WTC11 (cell line): Measurements from ENCODE around the gene ACAD9. TPM values are rescaled to one million over a fixed set of nuclear protein-coding genes. Genes with fewer than 3 reads are reported as not detected.
A peak's percentile ranks its signal among the peaks of the same experiment; 100 is the strongest.

Experiments
- ATAC-seq: fragments of 200-7000 bp; cut with Tn5 transposase; 2 replicates; pipeline ENCODE4 v1.10.0; 2021; ENCODE audit warnings: mild to moderate bottlenecking, moderate library complexity
- CTCF ChIA-PET: fragments of 300-600 bp; sonication (Branson Sonifier 250); formaldehyde crosslinking; loops from one replicate; lab custom pipeline; 2021; ENCODE audit warnings: antibody characterized with exemption; lab: Charles Lee
- POLR2A ChIA-PET: fragments of 350-600 bp; sonication (Branson Sonifier 250); formaldehyde crosslinking; loops from one replicate; lab custom pipeline; 2021; ENCODE audit warnings: antibody characterized with exemption; lab: Charles Lee
- DNase-seq: peaks from one replicate; pipeline ENCODE4 v3.0.0; 2021; ENCODE audit warnings: low spot score
- H3K27ac Mint-ChIP-seq: 2 replicates; pipeline ENCODE4 v1.8.0; 2021; ENCODE audit warnings: mixed read lengths
- H3K27me3 Mint-ChIP-seq: 2 replicates; pipeline ENCODE4 v1.8.0; 2021; ENCODE audit warnings: low read depth, mild to moderate bottlenecking, moderate library complexity, mixed read lengths
- H3K36me3 Mint-ChIP-seq: 2 replicates; pipeline ENCODE4 v1.8.0; 2021; ENCODE audit warnings: mixed read lengths
- H3K4me1 Mint-ChIP-seq: 2 replicates; pipeline ENCODE4 v1.8.0; 2022; ENCODE audit warnings: mixed read lengths
- H3K4me3 Mint-ChIP-seq: 2 replicates; pipeline ENCODE4 v1.8.0; 2021; ENCODE audit warnings: mild to moderate bottlenecking, moderate library complexity, mixed read lengths
- H3K9me3 Mint-ChIP-seq: 2 replicates; pipeline ENCODE4 v1.8.0; 2021; ENCODE audit warnings: mixed read lengths
- ARID4B ChIP-seq: sonication (generic); formaldehyde crosslinking; IDR thresholded peaks from 2 replicates; pipeline ENCODE4 v1.8.0; 2023; ENCODE audit warnings: missing genetic modification reagents, mild to moderate bottlenecking, borderline replicate concordance
- E2F1 ChIP-seq: sonication (generic); formaldehyde crosslinking; IDR thresholded peaks from 2 replicates; pipeline ENCODE4 v1.8.0; 2022; ENCODE audit warnings: mild to moderate bottlenecking, missing genetic modification reagents
- E2F4 ChIP-seq: sonication (generic); formaldehyde crosslinking; IDR thresholded peaks from 2 replicates; pipeline ENCODE4 v1.8.1; 2022; ENCODE audit warnings: low read depth, mild to moderate bottlenecking, moderate library complexity, missing genetic modification reagents, borderline replicate concordance
- FOXK1 ChIP-seq: sonication (generic); formaldehyde crosslinking; IDR thresholded peaks from 2 replicates; pipeline ENCODE4 v1.8.0; 2022; ENCODE audit warnings: mild to moderate bottlenecking, moderate library complexity, missing genetic modification reagents
- FOXP4 ChIP-seq: sonication (generic); formaldehyde crosslinking; IDR thresholded peaks from 2 replicates; pipeline ENCODE4 v1.8.0; 2022; ENCODE audit warnings: mild to moderate bottlenecking, missing genetic modification reagents
- HMGA2 ChIP-seq: fragments of 250-450 bp; sonication (Bioruptor Pico); IDR thresholded peaks from 2 replicates; pipeline ENCODE4 v1.4.0; 2021; ENCODE audit warnings: mild to moderate bottlenecking, moderate library complexity
- MXD4 ChIP-seq: fragments of 250-450 bp; sonication (Bioruptor Pico); IDR thresholded peaks from 2 replicates; pipeline ENCODE4 v1.8.0; 2021; ENCODE audit warnings: mild to moderate bottlenecking, moderate library complexity, borderline replicate concordance
- NFATC4 ChIP-seq: fragments of 250-450 bp; sonication (Bioruptor Pico); IDR thresholded peaks from 2 replicates; pipeline ENCODE4 v1.9.0; 2021; ENCODE audit warnings: mild to moderate bottlenecking
- PRRX2 ChIP-seq: fragments of 250-450 bp; sonication (Bioruptor Pico); IDR thresholded peaks from 2 replicates; pipeline ENCODE4 v1.8.0; 2021; ENCODE audit warnings: mild to moderate bottlenecking
- RELA ChIP-seq: sonication (generic); formaldehyde crosslinking; IDR thresholded peaks from 2 replicates; pipeline ENCODE4 v1.8.1; 2022; ENCODE audit warnings: missing genetic modification reagents, mild to moderate bottlenecking, borderline replicate concordance
- SMAD4 ChIP-seq: sonication (generic); formaldehyde crosslinking; IDR thresholded peaks from 2 replicates; pipeline ENCODE4 v1.8.0; 2022; ENCODE audit warnings: mild to moderate bottlenecking, missing genetic modification reagents
- STAT6 ChIP-seq: sonication (generic); formaldehyde crosslinking; conservative IDR thresholded peaks from 2 replicates; pipeline ENCODE4 v1.8.1; 2023; ENCODE audit warnings: mild to moderate bottlenecking, low read depth, missing genetic modification reagents, moderate library complexity
- ZBTB43 ChIP-seq: sonication (generic); formaldehyde crosslinking; IDR thresholded peaks from 2 replicates; pipeline ENCODE4 v1.8.1; 2023; ENCODE audit warnings: mild to moderate bottlenecking, missing genetic modification reagents
- ZMAT4 ChIP-seq: fragments of 250-450 bp; sonication (Bioruptor Pico); IDR thresholded peaks from 2 replicates; pipeline ENCODE4 v1.9.0; 2021; ENCODE audit warnings: mild to moderate bottlenecking
- ZNF121 ChIP-seq: sonication (generic); formaldehyde crosslinking; IDR thresholded peaks from 2 replicates; pipeline ENCODE4 v1.8.0; 2023; ENCODE audit warnings: missing genetic modification reagents
- total RNA-seq: library from RNA; stranded (reverse); gene quantifications from 3 replicates; pipeline ENCODE4 v1.2.3, GENCODE V29; 2021

The ACAD9 gene
- total RNA-seq, 1 experiment from 2014 or later = 31.2 TPM

GRCh38 chr3:128846486-128846891 lies 32.9 kb upstream of the ACAD9 start:
- TF ChIP-seq E2F1 (CRISPR knock-in tag) = no peak
- no peak for TF ChIP-seq STAT6 (CRISPR knock-in tag)
- no peak for TF ChIP-seq HMGA2 (CRISPR knock-in tag)
- no peak for TF ChIP-seq RELA (CRISPR knock-in tag)
- no peak for ATAC-seq
- Mint-ChIP-seq H3K36me3 (peaks cover 2% of the 10 kb centered on the region; the same call in 1 of the 2 replicates), H3K4me3 (peak overlapping the region; percentile 60), H3K4me1 (peaks cover 24% of the 10 kb centered on the region), H3K27ac (no peak overlapping the region), H3K27me3 (peaks cover 7% of the 10 kb centered on the region; the same call in 1 of the 2 replicates), H3K9me3 (peaks cover 7% of the 10 kb centered on the region)
- ChIA-PET POLR2A (no interaction called here), CTCF (interaction anchor here (0.5 to 2.2 kb wide), 25 partner anchors 10 to 274 kb away, joined by 3 to 15 read pairs (median 5); partner anchors contain the start of gene ACAD9)
- DNase-seq = no peak

GRCh38 chr3:128847666-128848370 lies 31.6 kb upstream of the ACAD9 start:
- Mint-ChIP-seq H3K36me3 (no peaks in the 10 kb centered on the region), H3K27me3 (no peaks in the 10 kb centered on the region; the same call in 1 of the 2 replicates), H3K4me1 (peaks cover 24% of the 10 kb centered on the region), H3K27ac (no peak overlapping the region), H3K9me3 (no peaks in the 10 kb centered on the region; the same call in 1 of the 2 replicates), H3K4me3 (no peak overlapping the region)
- ChIA-PET POLR2A (interaction anchor here (0.7 kb wide), 1 partner anchor 93 kb away, joined by 3 read pairs; no protein-coding TSS in a partner anchor), CTCF (interaction anchor here (0.7 to 1.6 kb wide), 6 partner anchors 16 to 238 kb away, joined by 3 to 5 read pairs (median 4); no protein-coding TSS in a partner anchor)
- no peak for ATAC-seq
- no peak for TF ChIP-seq ZBTB43
- TF ChIP-seq FOXP4 = no peak
- no peak for TF ChIP-seq ZMAT4 (CRISPR knock-in tag)
- TF ChIP-seq MXD4 (CRISPR knock-in tag) = no peak
- no peak for TF ChIP-seq FOXK1 (CRISPR knock-in tag)
- TF ChIP-seq ZNF121 = no peak
- no peak for DNase-seq

- Mint-ChIP-seq H3K27ac (no peak overlapping the region), H3K27me3 (peaks cover 2% of the 10 kb centered on the region), H3K9me3 (peaks cover 4% of the 10 kb centered on the region), H3K36me3 (peaks cover 4% of the 10 kb centered on the region), H3K4me3 (no peak overlapping the region), H3K4me1 (peaks cover 24% of the 10 kb centered on the region)
- POLR2A ChIA-PET = no interaction called here
- CTCF ChIA-PET = interaction anchor here (0.6 to 1.0 kb wide), 2 partner anchors 15 to 207 kb away, joined by 3 read pairs; no protein-coding TSS in a partner anchor
- ATAC-seq (no peak), DNase-seq (no peak)
- no peak for TF ChIP-seq E2F4 (CRISPR knock-in tag)
- TF ChIP-seq SMAD4 (CRISPR knock-in tag) = no peak
- no peak for TF ChIP-seq PRRX2 (CRISPR knock-in tag)
- TF ChIP-seq ARID4B (CRISPR knock-in tag) = no peak
- TF ChIP-seq NFATC4 (CRISPR knock-in tag) = no peak
These were observed 30.5 kb upstream of the ACAD9 start for GRCh38 chr3:128848936-128849335.
